ENCODE results near the gene ZBTB7C.

ZBTB7C gene

DNA sequence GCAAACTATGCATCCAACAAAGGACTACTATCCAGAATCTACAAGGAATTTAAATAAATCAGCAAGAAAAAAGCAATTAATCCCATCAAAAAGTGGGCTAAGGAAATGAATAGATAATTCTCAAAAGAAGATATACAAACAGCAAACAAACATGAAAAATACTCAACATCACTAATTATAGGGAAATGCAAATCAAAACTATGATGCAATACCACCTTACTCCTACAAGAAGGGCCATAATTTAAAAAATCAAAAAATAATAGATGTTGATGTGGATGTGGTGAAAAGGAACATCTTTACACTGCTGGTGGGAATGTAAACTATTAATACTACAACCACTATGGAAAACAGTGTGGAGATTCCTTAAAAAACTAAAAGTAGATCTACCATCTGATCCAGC lies 164.7 kb downstream of the ZBTB7C start:
- no peak for DNase-seq

DNA sequence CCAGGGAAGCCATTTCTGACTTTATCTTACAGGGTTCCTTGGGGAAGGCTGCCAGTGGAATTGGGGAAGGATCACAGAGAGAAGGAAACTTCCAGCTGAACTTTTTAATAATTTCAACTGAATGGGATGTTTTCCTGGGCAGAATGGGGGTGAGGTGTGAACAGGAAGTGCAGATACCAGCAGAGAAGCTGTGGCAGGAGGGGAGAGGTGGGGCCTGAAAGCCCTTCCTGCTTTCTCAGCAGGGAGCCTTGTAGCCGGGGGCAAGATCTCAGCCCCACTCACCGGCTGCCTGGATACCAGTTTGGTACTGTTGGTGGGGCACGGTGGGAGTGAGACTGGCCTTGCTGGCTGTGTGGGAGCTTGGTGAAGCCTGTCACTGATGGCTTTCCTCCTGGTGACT lies 170.5 kb downstream of the ZBTB7C start:
- DNase-seq, result no peak

DNA sequence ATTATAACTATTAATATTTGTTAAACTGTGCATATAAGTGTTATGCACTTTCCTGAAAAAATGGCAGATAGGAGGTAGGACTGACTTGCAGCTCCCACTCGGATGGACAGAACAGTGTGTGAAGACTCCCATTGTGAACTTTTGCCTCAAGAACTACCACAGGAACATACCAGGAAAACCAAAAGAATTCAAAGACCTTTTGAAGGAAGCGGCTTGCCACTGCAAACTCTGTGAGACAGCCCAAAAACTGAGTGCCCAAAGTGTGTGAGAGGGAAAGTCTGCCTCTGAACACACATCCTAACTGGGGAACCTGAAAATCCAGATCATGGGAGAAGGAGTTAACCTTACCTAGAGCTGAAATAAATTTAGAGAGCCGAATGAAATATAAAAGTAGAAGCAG lies 171.0 kb downstream of the ZBTB7C start:
- no peak for DNase-seq

DNA sequence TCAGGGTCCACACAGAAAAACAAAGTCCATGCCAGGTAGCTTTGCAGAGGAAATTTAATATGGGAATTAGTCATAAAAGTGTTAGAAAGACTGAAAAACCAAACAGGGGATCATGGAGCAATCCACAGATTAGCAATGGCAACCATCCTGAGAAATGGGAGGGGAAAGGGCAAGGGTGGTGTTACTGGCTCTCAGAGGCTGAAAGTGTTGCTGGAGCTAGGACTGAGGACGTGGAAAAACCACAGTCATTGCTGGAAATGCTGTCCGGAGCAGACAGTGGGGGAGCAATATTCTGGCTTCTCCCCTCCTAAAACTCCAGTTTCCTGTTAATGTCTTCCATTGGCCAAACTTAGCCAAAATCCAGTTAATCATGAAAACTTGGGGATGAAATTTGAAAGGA lies 172.4 kb downstream of the ZBTB7C start:
- DNase-seq, result no peak

DNA sequence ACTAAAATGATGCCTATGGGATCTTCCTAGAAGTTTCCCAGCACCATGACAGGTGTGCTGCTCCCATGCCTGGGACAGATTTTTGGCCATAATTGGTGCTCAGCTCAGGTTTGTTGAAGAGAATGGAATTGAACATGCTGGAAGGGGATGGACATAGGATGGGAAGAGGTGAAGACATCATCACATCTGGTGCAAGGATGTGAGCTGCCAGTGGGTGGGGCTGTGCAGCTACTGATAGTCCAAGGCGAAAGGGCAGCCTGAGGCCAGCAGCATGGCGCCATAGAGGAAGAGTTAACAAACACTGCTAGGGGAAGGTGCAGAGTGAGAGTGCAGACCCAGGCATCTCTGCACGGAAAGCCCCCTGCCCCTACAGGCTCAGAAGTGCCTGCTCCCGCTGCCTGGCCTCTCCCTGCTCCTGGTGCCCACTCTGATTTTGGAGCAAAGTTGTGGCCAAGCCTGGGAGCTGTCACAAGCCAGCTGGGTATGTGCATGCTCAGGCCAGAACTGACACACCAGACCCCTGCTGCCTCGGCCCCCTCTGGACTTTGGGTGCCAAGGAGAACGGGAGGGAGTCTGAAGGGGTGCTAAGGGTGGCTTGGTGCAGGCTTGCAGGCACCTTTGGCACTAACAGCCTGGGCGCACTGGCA lies 178.6 kb downstream of the ZBTB7C start:
- peak; percentile 20 to 88 for DNase-seq

DNA sequence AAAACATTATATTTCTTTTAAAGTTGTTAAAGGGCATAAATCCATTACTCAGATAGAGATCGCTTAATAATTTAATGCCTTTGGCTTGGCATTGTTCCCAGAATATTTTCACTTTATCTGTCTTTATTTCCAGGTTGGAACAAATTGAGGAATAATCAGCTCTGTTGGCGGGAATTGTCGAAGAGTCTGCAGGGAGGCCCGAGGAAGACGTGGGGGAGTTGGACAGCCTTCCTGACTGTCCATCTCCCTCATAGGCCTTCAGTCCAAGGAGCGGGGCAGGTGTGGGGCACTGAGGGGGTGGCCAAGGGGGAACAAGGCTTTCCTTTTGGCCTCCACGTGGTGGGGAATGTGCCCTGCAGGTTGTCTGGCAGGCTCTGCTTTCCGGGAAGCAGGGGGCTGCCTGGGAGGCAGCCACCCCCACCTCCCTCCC lies 179.6 kb downstream of the ZBTB7C start:
- DNase-seq, result no peak

DNA sequence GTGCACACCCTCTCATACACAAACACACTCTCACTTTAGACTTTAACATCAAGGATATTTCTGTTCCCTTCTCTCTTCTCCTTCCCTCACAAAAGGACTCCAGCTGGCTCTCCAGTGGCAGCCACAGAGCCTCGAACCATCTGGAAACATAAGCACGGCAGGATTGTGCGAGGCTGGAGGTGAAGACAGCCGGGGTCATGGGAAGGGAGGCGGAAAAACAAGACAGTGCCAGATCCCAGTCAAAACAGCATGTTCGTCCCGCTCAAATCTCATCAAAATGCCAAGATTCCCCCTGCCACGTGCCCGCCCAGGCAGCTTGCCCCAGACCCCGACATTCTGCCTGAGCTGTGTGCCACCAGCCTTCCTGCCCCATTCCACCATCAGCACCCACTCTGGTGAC lies 180.3 kb downstream of the ZBTB7C start:
- DNase-seq, result no peak

DNA sequence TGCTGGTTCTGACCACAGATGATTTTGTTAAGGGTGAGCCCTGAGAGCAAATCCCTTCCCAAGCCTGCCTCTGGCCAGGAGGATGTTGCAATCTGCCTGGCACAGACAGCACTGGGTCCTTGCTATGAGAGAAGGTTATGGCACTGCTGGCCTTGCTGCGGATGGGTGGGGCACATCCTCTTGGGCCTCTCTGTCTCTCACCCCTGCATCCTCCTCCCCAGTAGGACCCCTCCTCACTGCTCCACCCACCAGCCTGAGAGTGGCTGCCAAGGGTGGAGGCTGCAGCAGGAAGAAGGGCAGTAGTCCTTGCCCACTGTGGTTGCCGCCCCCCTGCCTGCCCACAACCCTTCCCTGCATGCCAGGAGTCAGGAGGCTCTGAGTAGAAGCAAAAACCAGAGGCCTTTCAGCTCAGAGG lies 180.9 kb downstream of the ZBTB7C start:
- no peak for DNase-seq

DNA sequence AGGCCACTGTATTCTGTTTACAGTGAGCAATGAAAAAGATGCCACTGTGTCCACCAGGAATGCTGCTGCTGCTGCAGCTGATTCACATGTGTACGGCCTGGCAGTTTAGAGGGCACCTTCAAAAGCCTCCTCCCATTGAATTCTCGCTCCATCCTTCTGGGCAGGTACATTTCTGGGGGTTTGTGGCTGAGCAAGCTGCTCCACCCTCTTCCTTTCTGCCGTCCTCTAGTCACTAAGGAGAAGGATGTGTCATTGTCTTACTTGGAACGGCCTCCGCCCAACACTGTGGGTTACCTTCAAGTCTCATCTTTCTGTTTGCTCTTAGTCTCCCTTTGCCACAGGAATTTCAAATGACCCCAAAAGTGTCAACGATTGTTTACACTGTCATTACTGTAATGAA lies 182.0 kb downstream of the ZBTB7C start:
- DNase-seq, result no peak

DNA sequence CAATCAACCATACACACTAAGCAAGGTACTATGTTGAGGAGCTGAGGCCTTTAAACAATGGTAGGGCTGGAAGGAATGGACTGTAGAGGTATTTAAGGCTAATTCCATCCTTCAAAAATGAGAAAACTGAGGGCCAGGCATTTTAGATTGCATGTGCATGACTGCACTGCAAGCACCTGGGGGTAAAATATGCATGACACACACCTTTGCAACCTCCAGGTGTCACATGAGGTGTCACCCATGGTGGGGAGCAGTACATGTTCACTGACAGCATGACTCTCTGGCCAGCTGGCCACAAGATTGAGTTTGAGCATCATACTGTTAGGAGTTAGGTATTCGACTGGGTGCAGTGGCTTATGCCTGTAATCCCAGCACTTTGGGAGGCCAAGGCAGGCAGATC lies 182.8 kb downstream of the ZBTB7C start:
- DNase-seq, result no peak

DNA sequence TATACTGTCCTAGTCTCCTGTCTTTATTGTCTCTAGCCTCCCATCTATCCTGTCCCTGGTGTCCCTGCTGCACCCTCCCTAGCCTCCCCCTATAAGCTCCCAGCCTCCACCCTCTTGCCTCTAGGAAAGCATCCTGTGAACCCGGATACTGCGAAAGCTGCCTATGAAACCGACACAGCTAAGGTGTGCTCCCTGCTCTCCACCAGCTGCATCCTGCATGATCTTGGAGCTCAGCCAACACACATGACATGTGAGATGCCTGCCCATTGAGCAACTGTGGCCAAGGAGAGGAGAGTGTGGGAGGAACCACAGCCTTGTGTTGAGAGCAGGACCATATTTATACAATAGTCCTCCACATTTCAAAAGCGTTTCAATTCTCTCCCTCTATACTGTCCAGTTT lies 187.1 kb downstream of the ZBTB7C start:
- DNase-seq, result peak; percentile 34 to 50

DNA sequence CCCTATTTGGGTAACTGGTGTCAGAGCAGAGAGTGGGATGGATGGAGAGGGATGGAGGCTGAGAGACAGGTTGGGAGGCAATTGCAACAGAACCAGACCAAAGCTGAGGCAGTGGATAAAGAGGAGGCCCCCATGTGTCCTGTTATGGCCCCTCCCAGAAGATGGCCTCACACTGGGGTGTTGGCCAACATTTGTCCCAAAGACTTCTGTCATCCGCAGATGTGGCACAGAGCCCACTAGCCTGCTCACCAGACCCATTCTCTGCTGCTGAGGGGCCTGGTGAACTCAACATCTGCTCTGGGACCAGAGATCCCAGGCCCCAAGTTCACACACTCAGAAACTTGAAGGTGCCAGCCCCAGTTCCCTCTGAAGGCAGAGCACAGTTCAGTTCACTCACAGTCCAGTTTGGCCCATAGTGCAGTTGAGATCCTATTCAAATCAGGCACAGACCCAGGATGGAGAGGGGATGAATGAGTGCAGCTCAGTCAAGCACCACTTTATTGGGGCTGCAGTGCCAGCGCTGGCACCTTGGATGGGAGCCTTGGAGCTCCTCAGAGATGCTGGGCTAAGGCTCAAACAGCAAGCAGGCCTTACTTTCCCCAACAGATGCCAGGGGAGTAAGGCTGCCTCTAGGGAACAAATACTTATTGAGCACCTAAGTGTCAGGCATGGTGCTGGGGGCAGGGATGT lies 189.2 kb downstream of the ZBTB7C start:
- peak in 1 of 2 experiments; percentile 22 for DNase-seq

DNA sequence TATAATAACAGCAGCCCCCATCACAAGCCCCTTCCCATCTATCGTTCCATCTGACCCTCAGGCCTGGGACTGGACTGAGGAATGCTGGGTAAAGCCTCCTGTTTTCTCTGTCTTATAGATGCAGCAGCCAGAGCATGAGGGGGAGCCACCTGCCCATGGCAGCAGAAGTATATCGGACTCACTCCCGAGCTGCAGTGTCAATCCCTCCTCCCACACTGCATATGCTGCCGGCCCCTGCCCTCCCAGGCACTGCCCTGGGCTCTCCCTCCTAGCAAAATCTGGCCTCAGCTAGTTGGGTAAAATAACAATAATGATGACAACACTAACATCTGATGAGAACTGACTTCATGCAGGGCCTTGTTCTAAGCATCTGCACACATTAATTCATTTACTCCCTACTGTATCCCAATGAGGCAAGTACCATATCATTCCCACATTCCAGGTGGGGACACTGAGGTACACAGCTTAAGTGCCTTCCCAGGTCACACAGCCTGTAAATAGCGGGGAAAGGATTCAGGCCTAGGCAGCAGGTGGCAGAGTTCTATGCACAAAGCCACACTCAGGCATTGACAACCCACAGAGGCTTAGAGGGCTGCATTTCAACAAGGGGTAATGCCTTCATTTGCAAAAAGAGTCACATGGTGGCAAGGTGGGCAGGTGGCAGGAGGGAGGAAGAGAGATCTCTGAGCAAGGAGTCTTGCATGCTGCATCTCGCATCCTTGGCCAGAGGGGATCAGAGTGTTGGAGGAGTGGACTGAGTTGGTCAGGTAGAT lies 190.0 kb downstream of the ZBTB7C start:
- DNase-seq, result peak in 1 of 2 experiments; percentile 26

DNA sequence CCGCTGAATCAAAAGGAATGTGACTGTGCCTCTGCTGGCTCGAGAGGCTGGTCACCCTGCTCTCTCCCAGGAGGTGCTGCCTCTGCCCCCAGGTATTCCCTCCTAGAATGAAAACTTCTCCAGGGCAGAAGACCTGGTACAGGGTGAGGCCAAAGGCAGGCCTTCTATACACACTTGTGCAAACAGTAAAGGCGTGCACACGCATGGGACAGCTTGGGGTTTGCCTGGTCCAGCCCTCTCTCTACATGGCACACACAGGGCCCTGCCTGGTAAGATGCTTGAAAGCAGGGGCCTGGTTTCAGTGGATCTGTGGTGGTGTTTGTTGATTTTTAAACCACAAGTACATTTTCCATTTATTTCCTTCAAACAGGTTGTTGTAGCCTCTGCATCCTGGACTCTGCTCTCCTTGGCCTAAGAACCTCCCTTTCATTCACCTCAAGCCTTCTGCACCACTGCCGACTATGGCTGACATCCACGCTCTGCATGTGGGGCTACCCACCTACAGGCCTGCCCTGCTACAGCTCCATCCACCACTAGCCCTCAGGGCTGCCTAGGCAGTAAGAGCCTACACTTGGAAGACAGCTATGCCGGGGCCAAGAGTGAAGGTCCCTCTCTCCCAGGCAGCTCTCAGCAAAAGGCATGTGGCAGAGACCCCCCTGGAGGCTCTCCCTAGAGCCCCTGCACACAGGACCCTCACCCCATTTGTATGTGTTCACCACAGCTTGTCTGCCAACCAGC lies 190.7 kb downstream of the ZBTB7C start:
- no peak for DNase-seq

DNA sequence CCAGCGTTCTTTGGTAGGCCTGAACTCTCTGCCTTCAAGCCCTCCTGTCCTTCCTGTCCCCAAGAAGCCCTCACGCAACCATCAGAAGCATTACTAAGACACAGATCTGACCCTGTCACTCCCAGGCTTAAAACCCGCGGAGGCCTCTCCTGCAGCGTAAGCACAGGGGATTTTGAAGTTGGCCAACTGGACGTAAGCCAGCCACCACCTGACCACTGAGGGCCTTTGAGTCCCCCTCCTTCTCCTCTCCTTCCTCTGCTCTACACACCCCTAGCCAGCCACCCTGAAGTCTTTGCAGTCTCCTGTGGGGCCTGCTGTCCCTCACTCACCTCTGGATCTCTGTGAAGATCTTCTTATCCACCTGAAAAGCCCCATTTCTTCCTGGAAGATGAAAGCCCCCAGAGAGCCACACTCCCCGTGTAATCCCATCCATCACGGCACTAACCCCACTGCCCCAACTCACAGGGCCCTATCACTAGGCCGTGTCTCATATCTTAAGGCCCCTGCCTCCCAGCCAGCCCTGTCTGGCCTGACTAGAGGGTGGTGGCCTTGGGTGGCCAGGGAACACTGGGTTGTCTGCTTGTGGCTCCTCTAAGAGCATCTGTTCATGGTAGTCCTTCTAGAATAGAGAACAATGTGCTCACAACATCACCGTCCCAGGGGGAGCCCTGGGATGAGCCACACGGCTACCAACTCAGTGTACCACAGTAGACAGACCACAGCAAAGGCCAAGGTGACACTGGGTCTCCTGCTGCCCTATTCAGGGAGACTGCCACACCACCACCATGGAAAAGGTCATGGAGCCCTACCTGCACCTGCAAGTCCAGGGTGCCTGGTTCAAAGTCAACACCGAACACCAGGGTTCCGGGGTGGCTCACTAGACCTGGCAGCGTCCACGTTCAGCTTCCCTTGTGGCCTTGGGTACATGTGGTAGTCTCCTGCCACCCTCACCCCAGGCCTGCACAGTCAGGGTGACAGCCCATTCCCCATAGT lies 191.6 kb downstream of the ZBTB7C start:
- no peak for DNase-seq

DNA sequence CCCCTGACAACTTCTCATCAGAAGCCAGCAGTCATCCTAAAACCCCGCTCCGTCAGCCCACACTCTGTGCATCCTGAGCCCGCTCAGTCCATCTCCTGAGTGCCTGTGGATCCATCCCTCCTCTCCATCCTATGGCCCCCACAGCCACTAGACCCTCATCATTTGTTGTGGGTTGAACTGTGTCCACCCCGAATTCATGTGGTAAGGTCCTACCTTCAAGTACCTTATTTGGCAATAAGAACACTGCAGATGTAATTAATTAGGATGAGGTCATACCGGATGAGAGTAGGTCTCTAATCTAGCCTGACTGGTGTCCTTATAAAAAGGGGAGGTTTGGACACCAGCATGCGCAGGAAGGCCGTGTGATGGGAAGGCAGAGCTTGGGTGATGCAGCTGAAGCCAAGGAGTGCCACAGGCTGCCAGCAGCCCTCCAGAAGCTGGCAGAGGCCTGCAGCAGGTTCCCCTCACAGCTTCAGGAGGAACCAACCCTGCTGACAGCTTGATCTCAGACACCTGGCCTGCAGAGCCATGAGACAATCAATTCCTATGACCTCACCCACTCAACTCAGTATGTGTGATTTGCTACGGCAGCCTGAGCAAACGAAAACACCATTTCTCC lies 192.4 kb downstream of the ZBTB7C start:
- DNase-seq, result no peak

DNA sequence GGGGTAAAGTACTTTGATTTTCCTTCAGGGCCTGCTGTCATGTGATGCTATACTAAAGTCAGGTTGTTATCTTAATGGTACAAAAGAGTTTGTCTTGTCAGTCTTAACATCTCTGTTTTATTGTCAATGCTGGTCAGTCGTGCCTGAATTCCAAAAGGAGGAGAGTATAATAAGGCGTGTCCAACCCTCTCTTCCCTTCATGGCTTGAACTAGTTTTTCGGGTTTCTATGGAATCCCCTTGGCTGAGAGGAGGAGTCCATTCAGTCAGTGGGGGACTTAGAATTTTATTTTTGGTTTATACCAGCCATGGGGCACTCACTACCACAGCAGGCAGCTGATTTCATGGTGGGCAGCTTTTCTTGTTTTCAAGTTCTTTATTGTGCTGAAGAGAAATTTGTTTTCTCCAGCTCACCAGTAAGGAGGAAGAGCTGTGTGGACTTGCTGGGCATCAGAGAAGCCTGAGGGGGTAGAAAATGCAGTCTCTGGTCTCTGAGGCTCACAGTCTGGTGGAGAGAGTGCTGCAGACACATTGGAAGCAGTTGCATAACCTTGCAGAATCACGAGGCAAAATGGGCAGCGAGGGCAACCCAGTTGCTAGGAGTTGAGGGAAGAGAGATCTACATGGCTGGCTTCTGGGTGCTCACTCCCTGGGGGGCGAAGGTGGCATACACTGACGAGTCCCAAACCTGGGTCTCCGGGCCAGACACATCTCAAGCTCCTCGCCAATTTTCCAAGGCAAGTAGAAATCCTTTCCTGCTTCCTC lies 193.1 kb downstream of the ZBTB7C start:
- no peak for DNase-seq

DNA sequence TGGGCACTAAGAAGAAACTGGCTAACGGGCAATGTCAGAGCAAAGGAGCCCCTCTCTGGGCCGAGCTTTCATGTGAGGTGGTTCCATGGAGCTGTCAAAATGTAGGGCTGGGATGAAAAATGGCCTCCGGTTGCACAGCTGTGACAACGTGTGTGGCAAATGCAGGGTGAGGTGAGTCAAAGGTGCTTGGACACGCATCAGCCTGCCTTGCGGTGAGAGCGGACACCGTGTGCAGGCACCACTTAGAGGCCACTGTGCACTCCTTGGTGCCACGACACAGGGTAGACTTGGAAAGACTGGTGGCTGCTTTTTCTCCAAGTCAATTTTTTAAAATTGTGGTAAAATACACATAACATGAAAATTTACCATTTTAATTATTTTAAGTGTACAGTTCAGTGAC lies 195.4 kb downstream of the ZBTB7C start:
- no peak for DNase-seq

DNA sequence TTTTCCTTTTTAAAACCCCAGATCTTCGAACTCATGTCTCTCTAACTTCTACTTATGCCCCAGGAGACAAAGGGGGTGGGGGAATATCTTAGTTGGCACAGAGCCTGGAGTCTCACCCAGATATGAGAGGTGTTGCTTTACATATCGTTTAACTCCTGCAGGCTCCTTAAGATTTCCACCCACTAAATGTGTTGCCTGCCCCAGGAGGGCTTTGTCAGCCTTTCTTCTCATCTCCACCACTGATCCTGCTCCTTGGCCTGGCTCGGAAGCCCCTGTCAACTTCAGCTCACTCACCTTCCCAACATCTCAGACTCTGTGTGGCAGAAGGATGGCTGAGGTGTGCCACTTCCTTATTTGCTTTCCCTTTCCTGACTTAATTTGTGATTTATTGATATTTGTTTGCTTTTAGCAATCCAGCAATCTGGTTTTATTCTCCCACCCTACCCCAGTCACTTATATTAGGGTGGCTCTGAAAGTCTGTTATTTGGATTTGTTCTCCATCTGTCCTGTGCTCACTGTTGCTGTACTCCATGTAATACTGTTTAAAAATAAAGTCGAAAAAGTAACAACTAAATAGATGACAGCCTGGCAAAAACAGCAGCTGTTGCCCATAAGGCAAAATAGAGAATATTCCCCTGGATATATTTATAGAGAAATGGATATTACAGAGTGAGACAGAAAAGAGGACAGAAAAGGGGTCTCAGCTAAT lies 200.6 kb downstream of the ZBTB7C start:
- no peak for DNase-seq

DNA sequence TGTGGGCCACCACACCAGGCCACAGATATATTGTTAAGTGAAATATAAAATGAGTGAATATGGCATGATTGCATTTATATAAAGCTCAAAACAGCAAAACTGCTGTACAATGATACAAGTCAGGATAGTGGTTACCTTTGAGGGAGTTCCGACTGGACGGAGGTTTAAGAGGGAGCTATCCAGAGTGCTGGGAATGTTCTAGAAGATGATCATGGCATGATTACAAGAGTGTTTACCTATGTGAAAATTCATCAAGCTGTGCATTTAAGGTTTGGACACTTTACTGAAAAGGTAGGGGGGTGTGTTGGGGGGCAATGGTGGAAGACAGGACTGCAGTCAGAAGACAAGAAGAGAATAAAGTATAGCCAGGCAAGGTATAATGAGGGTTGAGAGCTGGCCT lies 201.4 kb downstream of the ZBTB7C start:
- DNase-seq, result no peak
